ENCODE data around the gene LTBP1. TPM values are rescaled to one million over a fixed set of nuclear protein-coding genes. Genes with fewer than 3 reads are reported as not detected.

The LTBP1 gene
- total RNA-seq, 2 experiments from 2014 or later: 0.10 to 0.27 TPM

DNA sequence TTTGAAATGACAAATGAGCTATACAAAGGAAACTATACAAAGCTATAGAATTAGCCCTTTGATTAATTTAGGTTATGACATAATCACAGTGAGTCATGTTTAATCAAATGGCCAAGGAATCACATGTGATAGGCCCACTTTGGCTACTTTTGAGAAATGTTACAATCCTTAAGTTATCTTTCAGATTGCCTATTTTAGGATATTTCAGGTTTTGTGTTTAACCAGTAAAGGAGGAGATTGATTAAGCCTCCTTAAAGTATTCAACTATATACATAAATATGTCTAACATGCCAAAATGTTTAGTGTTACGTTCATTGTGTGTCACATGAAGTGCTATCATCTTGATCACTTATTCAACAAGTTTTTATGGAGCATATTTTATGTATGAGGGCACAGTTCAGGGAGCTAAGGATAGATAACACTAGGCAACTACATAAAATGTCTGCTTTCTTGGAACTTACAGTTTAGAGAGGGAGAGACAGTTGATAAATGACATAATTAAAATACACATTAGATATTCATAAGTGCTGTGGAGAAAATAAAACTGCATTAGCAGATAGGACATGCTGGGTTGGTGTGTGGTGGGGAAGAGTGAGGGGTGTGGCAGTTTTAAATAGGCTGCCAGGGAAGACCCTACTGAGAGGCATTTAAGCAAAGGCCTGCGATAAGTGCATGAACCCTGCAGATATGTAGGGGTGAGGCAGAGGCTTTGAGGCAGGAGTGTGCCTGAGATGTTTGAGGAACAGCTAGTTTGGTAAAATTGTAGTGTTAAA is 77.2 kb downstream of the LTBP1 start:
- Mint-ChIP-seq H3K9me3 (no peaks in the 10 kb centered on the region), H3K27me3 (peaks cover 29% of the 10 kb centered on the region), H3K4me1 (ENCODE audit: low read depth) (no peaks in the 10 kb centered on the region), H3K27ac (no peak overlapping the region), H3K36me3 (no peaks in the 10 kb centered on the region), H3K4me3 (no peak overlapping the region)
- ChIA-PET POLR2A (no interaction called here), CTCF (no interaction called here)
- no peak for DNase-seq
- intact Hi-C loops (cut with micrococcal nuclease): no loop called here

DNA sequence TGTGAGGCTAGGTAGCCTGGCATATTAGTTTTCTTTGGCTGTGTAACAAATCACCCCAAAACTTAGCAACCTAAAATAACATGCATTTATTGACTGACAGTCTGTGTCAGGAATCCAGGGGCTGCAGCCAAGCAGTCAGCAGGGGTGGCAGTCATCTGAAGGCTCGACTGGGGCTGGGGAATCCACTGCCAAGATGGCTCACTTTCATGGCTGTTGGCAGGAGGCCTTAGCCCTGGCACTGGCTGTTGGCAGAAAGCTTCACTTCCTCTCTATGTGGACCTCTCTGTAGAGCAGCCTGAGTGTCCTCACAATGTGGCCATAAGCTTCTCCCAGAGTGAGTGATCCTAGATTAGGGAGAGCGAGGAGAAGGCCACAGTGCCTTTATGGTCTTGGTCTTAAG is 78.0 kb downstream of the LTBP1 start:
- Mint-ChIP-seq H3K9me3 (no peaks in the 10 kb centered on the region), H3K27ac (no peak overlapping the region), H3K36me3 (no peaks in the 10 kb centered on the region), H3K4me1 (ENCODE audit: low read depth) (no peaks in the 10 kb centered on the region), H3K4me3 (no peak overlapping the region), H3K27me3 (peaks cover 28% of the 10 kb centered on the region)
- CTCF ChIA-PET: no interaction called here
- no peak for DNase-seq
- POLR2A ChIA-PET: no interaction called here
- intact Hi-C loops (cut with micrococcal nuclease): no loop called here

DNA sequence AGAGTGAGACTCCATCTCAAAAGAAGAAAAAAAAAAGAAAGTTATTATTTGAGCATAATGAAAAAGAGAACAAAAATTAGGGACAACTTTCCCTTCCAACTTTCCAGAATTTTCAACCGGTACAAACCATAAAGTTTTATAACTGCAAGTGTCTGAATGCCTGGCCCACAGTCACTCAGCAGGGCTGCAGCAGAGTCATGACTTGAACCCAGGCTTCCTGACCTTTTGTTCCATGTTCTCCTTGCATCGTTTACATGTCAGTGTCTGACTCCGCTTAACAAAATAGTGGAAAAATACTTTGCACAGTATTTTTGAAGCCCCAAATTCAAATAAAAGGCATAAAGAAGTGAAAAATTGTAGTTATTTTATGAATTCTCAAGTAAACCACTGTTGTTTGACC is 82.7 kb downstream of the LTBP1 start:
- Mint-ChIP-seq H3K27me3 (peaks cover under 1% of the 10 kb centered on the region), H3K9me3 (no peaks in the 10 kb centered on the region), H3K4me1 (ENCODE audit: low read depth) (no peaks in the 10 kb centered on the region), H3K36me3 (no peaks in the 10 kb centered on the region), H3K27ac (no peak overlapping the region), H3K4me3 (no peak overlapping the region)
- POLR2A ChIA-PET: no interaction called here
- DNase-seq: no peak
- CTCF ChIA-PET: no interaction called here
- intact Hi-C loops (cut with micrococcal nuclease): no loop called here

DNA sequence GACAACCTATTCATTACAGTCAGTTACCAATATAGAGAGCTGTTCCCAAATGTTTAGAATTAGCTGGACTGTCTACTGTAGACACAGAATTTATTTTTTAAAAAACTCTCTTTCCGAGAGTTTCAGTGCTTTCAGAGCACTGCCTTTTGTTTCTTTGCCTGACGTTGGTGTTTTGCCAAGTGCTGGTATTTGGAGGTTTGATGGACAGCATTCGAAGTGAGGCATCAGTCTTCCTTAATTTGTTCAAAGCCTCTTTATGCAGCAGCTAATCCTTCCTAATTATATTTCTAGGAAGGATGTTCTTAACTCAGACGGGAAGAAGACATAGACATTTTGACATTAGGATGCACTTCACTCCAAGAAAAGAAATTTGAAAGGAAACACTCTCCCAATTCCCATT is 83.2 kb downstream of the LTBP1 start:
- Mint-ChIP-seq H3K4me1 (ENCODE audit: low read depth) (no peaks in the 10 kb centered on the region), H3K36me3 (no peaks in the 10 kb centered on the region), H3K27me3 (no peaks in the 10 kb centered on the region), H3K9me3 (no peaks in the 10 kb centered on the region), H3K27ac (no peak overlapping the region), H3K4me3 (no peak overlapping the region)
- no peak for DNase-seq
- POLR2A ChIA-PET: no interaction called here
- intact Hi-C loops (cut with micrococcal nuclease): loop anchor here (10.0 kb wide), 1 partner anchor 345 kb away; no protein-coding TSS in a partner anchor
- CTCF ChIA-PET: no interaction called here

DNA sequence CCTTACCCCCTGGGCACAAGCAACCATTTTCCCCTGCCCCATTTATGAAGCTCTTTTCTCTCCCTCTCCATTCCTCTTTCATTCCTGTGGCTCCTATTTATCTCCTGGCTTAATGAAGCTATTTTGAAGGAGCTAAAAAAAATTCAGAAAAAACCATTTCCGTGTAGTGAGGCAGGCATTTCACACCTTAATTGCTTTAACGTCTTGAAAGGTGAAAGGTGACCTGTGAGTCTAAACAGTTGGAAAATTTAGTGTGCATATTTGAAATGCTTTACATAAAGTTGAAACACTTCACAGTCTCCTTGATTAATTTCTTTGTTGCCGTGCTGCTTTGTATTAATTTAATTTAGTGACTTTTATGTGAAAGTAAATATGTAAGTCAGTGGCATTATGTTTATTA is 83.6 kb downstream of the LTBP1 start:
- ChIA-PET POLR2A (no interaction called here), CTCF (no interaction called here)
- Mint-ChIP-seq H3K9me3 (no peaks in the 10 kb centered on the region), H3K36me3 (no peaks in the 10 kb centered on the region), H3K4me1 (ENCODE audit: low read depth) (no peaks in the 10 kb centered on the region), H3K27ac (no peak overlapping the region), H3K27me3 (no peaks in the 10 kb centered on the region), H3K4me3 (no peak overlapping the region)
- DNase-seq: no peak
- intact Hi-C loops (cut with micrococcal nuclease): loop anchor here (10.0 kb wide), 1 partner anchor 344 kb away; no protein-coding TSS in a partner anchor

DNA sequence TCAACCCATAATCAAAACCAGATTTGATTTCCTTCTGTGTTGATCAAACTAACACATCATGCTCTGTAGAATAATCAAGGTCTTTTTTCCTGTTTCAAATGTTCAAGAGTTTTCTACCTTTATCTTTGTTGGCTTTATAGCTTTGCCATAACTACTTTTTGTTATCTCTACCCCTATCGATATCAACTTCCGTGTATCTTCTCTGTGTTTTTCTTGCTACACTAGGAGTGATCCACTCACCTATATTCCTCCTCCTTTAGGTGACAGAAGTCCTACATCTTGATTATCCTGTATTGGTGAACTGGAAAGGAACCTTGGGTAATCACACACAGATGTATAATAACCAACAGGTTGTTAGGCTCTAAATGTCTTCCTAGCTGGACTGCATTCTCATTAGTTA is 85.5 kb downstream of the LTBP1 start:
- H3K36me3 Mint-ChIP-seq: no peaks in the 10 kb centered on the region
- ChIA-PET CTCF (no interaction called here), POLR2A (no interaction called here)
- no peaks in the 10 kb centered on the region for H3K4me1 Mint-ChIP-seq (ENCODE audit: low read depth)
- H3K9me3 Mint-ChIP-seq: no peaks in the 10 kb centered on the region
- no peak for DNase-seq
- no peaks in the 10 kb centered on the region for H3K27me3 Mint-ChIP-seq
- H3K4me3 Mint-ChIP-seq: no peak overlapping the region
- H3K27ac Mint-ChIP-seq: no peak overlapping the region
- intact Hi-C loops (cut with micrococcal nuclease): loop anchor here (10.0 kb wide), 1 partner anchor 343 kb away; no protein-coding TSS in a partner anchor

DNA sequence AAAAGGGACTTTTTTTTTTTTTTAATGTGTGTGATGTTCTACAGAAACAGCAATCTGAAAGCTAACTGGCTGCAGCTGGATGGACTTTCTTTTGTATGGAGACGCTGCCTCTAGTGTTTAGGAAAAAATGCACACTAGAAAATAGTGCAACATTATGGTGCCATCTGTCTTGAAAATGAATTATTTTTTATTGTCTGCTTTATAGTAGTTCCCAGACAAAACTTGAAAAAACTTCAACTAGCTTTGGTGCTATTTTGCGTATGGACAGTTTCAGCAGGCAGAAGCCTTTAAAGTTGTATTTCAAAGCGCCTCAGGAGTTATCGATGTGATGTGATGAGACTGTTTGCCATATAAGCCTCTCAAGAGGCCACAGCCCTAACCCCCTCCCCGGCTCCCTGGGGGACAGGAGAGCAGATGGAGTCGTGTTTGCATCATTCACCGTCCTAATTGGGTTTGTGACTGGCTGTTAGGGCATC is 86.9 kb downstream of the LTBP1 start:
- intact Hi-C loops (cut with micrococcal nuclease): loop anchor here (10.0 kb wide), 1 partner anchor 341 kb away; no protein-coding TSS in a partner anchor
- no peak overlapping the region for H3K4me3 Mint-ChIP-seq
- CTCF ChIA-PET: interaction anchor here (0.8 kb wide), 1 partner anchor 12 kb away, joined by 3 read pairs; no protein-coding TSS in a partner anchor
- H3K9me3 Mint-ChIP-seq: no peaks in the 10 kb centered on the region
- no peak for DNase-seq
- H3K36me3 Mint-ChIP-seq: no peaks in the 10 kb centered on the region
- no peak overlapping the region for H3K27ac Mint-ChIP-seq
- POLR2A ChIA-PET: no interaction called here
- no peaks in the 10 kb centered on the region for H3K4me1 Mint-ChIP-seq (ENCODE audit: low read depth)
- no peaks in the 10 kb centered on the region for H3K27me3 Mint-ChIP-seq

DNA sequence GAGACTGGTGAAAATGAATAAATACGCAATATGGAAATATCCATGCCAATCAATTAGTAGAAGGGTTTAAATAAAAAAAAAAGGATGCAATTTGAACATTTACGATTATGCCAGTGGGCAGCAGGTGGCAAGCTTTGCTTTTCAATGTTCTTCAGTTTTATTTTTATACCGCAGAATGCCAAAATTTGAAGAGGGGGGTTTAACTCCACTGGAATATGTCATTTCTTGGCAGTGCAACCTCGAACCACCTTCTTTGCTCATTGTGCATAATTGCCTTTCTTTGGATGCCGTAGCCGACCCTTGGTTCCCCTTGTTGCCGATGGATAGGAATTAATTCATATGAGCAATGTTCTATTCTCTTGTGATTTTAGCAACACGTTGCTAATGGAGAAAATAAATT is 88.0 kb downstream of the LTBP1 start:
- ChIA-PET POLR2A (no interaction called here), CTCF (interaction anchor here (1.6 kb wide), 1 partner anchor 338 kb away, joined by 4 read pairs; no protein-coding TSS in a partner anchor)
- H3K27ac Mint-ChIP-seq: no peak overlapping the region
- no peak for DNase-seq
- peaks cover 5% of the 10 kb centered on the region for H3K27me3 Mint-ChIP-seq
- H3K36me3 Mint-ChIP-seq: no peaks in the 10 kb centered on the region
- H3K9me3 Mint-ChIP-seq: no peaks in the 10 kb centered on the region
- no peak overlapping the region for H3K4me3 Mint-ChIP-seq
- intact Hi-C loops (cut with micrococcal nuclease): loop anchor here (10.0 kb wide), 1 partner anchor 340 kb away; no protein-coding TSS in a partner anchor
- no peaks in the 10 kb centered on the region for H3K4me1 Mint-ChIP-seq (ENCODE audit: low read depth)

DNA sequence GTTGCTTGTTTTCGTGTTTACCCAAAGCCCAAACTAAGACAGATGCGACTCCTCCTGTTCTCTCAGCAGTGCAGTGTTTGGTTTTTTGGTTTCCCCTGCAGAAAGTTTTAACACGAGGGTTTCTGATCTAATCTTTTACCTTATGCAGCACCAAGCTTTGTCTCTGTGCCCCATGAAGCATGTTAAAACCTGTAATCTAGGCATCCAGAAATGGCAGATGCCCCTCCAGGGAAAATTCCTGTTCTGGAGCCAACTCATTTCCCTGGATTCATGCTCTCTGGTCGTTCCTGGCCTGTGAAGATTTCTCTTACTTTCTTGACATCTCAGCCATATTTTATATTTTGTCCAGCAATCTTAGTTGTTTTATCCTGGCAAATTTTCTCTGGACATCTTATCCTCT is 91.5 kb downstream of the LTBP1 start:
- intact Hi-C loops (cut with micrococcal nuclease): loop anchor here (10.0 kb wide), 1 partner anchor 337 kb away; no protein-coding TSS in a partner anchor
- H3K4me3 Mint-ChIP-seq: no peak overlapping the region
- ChIA-PET CTCF (no interaction called here), POLR2A (no interaction called here)
- H3K27me3 Mint-ChIP-seq: peaks cover 9% of the 10 kb centered on the region
- H3K4me1 Mint-ChIP-seq (ENCODE audit: low read depth): no peaks in the 10 kb centered on the region
- DNase-seq: no peak
- H3K9me3 Mint-ChIP-seq: no peaks in the 10 kb centered on the region
- H3K36me3 Mint-ChIP-seq: no peaks in the 10 kb centered on the region
- no peak overlapping the region for H3K27ac Mint-ChIP-seq

DNA sequence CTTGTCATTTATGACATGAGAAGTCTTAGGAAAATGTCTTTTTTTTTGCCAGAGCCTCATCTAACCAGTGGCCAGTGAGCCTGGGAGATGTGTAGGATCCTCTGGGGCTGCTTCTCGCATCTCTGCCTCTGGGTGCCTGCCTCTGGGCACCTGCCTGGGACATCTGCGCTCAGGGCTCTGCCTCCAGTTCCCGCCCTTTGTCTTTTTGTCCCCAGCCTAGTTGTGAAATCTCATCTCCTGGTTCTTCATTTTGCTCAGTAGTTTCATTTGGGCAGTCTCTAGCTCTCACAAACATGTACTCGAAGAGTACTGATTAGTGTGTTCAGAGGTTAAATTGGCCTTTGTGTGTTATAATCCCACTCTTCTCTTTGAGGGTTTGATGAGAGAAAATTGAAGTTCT is 92.0 kb downstream of the LTBP1 start:
- POLR2A ChIA-PET: no interaction called here
- no peak for DNase-seq
- H3K4me3 Mint-ChIP-seq: no peak overlapping the region
- H3K4me1 Mint-ChIP-seq (ENCODE audit: low read depth): no peaks in the 10 kb centered on the region
- intact Hi-C loops (cut with micrococcal nuclease): loop anchor here (10.0 kb wide), 1 partner anchor 336 kb away; no protein-coding TSS in a partner anchor
- CTCF ChIA-PET: no interaction called here
- no peaks in the 10 kb centered on the region for H3K9me3 Mint-ChIP-seq
- H3K36me3 Mint-ChIP-seq: no peaks in the 10 kb centered on the region
- peaks cover 9% of the 10 kb centered on the region for H3K27me3 Mint-ChIP-seq
- H3K27ac Mint-ChIP-seq: no peak overlapping the region

DNA sequence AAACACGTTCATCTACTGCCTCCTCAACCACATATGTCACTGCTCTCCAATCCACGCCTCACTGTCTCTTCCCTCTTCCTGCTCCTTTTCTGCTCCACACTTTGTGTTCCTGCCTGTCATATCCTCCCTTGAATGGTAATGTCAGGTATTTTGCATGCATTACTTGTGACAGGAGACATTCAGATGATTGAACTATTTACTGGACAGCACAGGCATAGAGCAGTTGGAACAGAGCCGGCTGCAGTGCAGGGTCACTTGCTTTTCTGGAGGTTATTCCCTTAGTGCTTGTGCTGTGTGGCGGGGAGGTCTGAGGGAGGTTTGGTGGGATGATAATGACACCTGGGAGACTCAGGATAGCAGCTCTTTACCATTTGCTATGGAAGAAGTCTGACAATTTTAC is 93.8 kb downstream of the LTBP1 start:
- Mint-ChIP-seq H3K4me3 (no peak overlapping the region), H3K36me3 (no peaks in the 10 kb centered on the region), H3K9me3 (no peaks in the 10 kb centered on the region), H3K27ac (no peak overlapping the region), H3K27me3 (peaks cover 9% of the 10 kb centered on the region), H3K4me1 (ENCODE audit: low read depth) (no peaks in the 10 kb centered on the region)
- intact Hi-C loops (cut with micrococcal nuclease): no loop called here
- no peak for DNase-seq
- CTCF ChIA-PET: no interaction called here
- POLR2A ChIA-PET: no interaction called here

DNA sequence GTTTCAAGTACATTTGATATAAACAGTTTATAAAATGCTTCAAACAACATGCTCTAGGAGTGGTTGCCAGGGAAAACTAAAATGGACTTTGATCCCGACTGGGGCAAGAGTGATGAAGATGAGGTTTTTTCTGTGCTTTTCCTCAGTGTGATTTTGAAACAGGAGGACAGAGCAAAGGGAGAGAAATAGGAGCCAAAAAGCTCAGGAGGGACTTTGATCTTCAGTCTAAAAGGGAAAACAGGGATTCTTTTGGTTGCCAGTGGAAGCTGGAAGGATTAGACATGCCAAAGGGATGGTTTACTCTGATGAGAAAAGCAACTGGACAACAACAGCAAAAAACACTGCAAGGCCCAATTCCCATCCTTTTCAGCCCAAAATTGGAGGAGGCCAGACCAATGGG is 95.5 kb downstream of the LTBP1 start:
- POLR2A ChIA-PET: no interaction called here
- intact Hi-C loops (cut with micrococcal nuclease): no loop called here
- H3K9me3 Mint-ChIP-seq: no peaks in the 10 kb centered on the region

DNA sequence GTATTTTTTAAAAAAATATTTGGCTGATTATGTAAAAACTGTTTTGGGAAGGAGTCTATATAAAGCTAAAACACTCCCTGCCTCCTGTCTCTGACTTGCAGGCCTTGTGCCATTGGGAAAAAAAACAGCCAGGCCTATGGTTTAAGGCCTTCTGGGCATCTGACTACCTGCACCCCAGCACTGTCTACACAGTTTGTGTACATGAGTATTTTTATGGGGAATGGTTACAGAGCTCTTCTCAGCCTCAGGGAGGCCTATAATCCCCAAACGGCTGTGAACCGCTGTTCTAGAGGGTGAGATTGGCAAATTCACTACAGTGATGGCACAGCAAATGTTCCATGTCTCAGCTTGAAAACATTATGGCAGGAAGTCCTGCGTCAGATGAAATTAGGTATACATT is 96.1 kb downstream of the LTBP1 start:
- no peak for DNase-seq
- ChIA-PET CTCF (no interaction called here), POLR2A (no interaction called here)
- Mint-ChIP-seq H3K4me1 (ENCODE audit: low read depth) (no peaks in the 10 kb centered on the region), H3K36me3 (no peaks in the 10 kb centered on the region), H3K4me3 (no peak overlapping the region), H3K9me3 (no peaks in the 10 kb centered on the region), H3K27ac (no peak overlapping the region), H3K27me3 (peaks cover 11% of the 10 kb centered on the region)
- intact Hi-C loops (cut with micrococcal nuclease): no loop called here

More for the DNA sequence above, 95.5 kb downstream of the LTBP1 start:
- CTCF ChIA-PET: no interaction called here
- Mint-ChIP-seq H3K27me3 (peaks cover 10% of the 10 kb centered on the region), H3K27ac (no peak overlapping the region), H3K4me1 (ENCODE audit: low read depth) (no peaks in the 10 kb centered on the region), H3K36me3 (no peaks in the 10 kb centered on the region), H3K4me3 (no peak overlapping the region)
- no peak for DNase-seq
